ENCODE results near the gene INO80C.

Gene INO80C, protein sequence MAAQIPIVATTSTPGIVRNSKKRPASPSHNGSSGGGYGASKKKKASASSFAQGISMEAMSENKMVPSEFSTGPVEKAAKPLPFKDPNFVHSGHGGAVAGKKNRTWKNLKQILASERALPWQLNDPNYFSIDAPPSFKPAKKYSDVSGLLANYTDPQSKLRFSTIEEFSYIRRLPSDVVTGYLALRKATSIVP

DNA sequence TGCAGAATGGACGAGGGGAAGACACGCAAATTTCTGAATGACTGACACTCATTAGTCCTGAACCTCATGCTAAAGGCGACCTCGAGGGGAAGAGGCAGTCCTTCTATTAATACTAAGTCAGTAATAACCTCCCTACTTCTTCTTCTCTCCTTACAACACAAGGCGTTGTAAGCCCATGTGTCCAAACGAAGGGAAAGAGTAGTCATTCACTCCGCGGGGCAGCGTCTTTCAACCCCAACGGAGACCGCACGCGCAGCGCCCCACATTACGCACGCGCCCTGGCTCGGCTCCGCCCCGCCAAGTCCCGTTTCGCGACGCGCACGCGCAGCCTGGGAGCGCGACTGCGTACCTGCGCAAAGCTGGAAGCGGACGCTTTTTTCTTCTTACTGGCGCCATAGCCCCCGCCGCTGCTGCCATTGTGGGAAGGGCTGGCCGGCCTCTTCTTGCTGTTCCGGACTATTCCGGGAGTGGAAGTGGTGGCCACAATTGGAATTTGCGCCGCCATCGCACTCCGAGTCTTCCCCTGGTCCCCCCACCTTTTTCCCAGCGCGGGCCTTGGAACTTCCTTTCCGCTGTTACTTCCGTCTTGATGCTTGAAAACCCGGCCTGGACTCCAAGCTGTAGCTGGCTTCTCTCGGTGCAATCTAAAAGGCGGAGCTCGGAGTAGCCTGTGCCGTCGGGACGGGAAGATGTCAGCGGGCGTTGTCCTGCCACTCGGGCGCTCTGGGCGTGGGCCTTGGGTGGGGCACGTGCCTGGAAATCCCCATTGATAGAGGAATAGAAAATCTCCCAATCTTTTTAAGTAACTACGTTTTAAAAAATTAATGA lies at the start of gene INO80C:
TSS of gene INO80C (minus strand) at position 591 of the 828 bp plus-strand sequence. CDS start at position 505, 86 bp downstream.
- DNase-seq (ENCODE audit: low spot score), result peak; percentile 85

- DNase-seq (ENCODE audit: low spot score), result no peak
These were observed 49.3 kb upstream of the INO80C start for GRCh38 chr18:35547008-35547605.

- no peak for DNase-seq (ENCODE audit: low spot score)
These were observed 44.6 kb upstream of the INO80C start for GRCh38 chr18:35542356-35542755.

DNA sequence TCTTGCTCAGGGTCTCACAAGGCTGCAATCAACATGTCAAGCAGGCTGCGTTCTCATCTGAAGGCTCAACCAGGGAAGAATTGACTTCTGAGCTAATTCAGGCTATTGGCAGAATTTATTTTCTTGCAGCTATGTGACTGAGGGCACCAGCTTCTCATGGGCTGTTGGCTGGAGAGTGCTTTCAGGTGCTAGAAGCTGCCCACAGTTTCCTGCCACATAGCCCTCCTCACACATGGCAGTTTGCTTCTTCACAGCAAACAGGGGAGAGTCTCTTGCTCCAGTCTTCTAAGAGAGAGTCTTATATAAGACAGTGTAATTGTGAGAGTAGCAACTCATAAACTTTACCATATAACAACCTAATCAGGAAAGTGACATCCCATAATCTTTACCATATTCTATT lies 37.5 kb upstream of the INO80C start:
- DNase-seq (ENCODE audit: low spot score), result no peak

DNA sequence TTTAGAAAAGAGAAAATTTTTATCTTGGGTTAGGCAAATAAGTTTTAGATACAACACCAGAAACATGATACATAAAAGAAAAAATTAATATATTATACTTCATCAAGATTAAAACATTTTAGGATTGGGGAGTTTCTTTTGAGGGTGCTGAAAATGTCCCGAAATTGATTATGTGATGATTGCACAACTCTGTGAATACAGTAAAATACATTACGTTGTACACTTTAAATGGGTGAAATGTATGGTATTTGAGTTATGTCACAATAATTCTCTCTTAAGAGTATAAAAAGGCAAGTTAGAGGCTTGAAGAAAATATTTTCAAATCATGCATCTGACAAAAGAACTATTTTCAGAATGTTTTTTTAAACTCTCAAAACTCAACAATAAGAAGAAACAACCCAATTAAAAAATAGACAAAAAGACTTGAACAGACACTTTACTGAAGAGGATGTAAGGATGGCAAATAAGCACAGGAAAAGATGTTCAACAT lies 36.2 kb upstream of the INO80C start:
- no peak for DNase-seq (ENCODE audit: low spot score)

DNA sequence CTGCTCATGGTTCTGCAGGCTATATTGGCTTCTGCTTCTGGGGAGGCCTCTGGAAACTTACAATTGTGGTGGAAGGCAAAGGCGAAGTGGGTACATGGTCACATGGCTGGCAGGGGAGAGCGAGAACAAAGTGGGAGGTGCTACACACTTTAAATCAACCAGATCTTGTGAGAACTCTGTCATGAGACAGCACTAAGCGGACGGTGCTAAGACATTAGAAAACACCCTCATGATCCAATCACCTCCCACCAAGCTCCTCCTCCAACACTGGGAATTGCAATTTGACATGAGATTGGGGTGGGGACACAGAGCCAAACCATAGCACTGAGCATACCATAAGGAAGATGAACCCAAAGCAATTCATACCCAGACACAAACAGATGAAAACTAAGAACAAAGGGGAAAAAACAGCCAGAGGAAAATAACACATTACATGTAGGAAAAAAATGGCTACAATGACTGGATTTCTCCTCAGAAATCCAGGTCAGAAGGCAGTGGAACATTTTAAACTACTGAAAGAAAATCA lies 31.1 kb upstream of the INO80C start:
- no peak for DNase-seq (ENCODE audit: low spot score)

DNA sequence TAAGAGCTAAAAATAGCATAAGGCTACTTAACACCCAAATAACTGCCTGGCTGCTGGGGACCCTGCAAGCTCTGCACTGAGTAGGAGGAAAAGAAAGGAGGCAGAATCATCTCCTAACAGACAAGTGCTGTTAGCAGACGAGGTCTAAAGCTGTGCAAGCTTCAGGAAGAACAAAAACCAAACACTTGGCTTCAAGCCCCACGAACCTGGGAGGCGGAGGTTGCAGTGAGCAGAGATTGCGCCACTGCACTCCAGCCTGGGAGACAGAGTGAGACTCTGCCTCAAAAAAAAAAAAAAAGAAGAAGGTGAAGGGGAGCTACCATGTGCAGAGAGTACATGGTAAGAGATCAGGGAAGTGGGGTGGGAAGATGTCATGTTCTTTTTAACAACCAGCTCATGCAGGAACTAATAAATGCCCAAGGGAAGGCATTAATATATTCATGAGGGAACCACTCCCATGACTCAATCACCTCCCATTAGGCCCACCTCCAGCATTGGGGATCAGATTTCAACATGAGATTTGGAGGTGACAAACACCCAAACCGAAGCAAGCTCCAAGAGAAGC lies 28.8 kb upstream of the INO80C start:
- peak; percentile 18 for DNase-seq (ENCODE audit: low spot score)

GRCh38 chr18:35525795-35526494 lies 28.2 kb upstream of the INO80C start:
- no peak for DNase-seq (ENCODE audit: low spot score)

- no peak for DNase-seq (ENCODE audit: low spot score)
These were observed 26.5 kb upstream of the INO80C start for GRCh38 chr18:35524226-35524625.

- DNase-seq (ENCODE audit: low spot score), result no peak
These were observed 24.6 kb upstream of the INO80C start for GRCh38 chr18:35522130-35522959.

DNA sequence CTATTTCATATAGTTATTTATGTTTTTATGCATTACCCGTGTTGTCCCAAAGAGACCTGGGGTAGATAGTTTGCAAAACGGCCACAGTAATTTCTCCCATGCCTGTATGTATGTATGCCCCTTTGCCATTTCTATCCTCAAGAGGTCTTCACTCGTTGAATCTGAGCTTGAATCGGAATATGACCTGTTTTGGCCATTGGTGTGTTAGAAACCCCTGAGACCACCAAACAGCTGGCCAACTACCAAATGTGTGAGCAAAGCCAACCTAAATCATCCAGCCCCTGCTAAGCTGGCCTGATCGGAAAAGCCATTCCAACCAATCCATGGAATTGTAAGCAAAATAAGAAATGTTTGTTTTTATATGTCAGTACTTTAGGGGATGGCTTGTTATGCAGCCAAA lies 23.4 kb upstream of the INO80C start:
- no peak for DNase-seq (ENCODE audit: low spot score)

- DNase-seq (ENCODE audit: low spot score), result no peak
These were observed 21.6 kb upstream of the INO80C start for GRCh38 chr18:35519148-35519899.

DNA sequence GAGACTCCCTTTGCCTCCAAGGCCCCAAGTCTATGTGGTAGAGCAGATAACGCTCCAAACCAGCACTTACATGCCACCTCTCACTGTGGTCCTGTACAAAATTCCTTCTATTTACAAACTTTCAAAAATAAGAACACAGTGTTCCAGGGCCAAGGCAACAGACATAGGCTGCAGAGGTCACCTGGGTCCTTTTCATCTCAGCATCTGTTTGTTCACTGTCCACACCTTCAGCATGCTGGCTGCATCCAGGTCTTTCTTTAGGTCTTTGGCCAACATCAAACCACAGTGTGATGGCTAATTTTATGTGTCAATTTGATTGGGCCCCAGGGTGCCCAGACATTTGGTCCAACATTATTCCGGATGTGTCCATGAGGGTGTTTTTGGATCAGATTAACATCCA lies 20.0 kb upstream of the INO80C start:
- DNase-seq (ENCODE audit: low spot score), result no peak

- DNase-seq (ENCODE audit: low spot score), result no peak
These were observed 19.0 kb upstream of the INO80C start for GRCh38 chr18:35516789-35517188.

GRCh38 chr18:35516351-35516750 lies 18.6 kb upstream of the INO80C start:
- no peak for DNase-seq (ENCODE audit: low spot score)

DNA sequence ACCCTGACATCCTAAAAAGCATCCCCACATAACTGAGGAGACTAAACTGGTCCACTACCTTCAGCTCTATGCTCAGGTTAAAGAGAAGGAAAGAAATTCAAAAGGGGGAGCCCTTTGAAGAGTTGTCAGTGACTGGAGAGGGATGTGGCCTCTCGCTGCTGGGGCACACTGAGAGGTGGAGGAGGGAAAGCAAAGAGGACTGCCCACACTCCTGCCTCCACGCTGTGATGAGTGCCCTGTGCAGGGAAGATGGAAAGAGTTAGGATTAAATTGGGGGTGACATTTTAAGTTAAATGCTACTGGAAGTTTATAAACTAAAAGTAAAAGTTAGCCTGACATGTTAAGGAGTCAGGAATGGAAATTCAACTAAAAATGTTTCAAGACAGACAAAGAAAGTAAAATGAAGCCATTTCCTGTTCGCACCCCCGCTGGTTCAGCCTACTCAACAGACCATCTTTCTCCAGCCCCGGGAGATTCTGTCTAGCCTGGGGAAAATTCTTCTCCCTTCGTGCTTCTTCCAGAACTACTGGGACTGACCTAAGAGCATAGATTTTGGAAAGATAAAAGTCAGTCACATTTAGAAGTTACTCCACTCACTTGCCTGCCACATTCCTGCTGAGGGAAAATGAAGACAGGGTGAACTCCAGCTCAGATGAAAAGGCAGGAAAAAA lies 17.8 kb upstream of the INO80C start:
- DNase-seq (ENCODE audit: low spot score), result no peak

- no peak for DNase-seq (ENCODE audit: low spot score)
These were observed 17.1 kb upstream of the INO80C start for GRCh38 chr18:35514752-35515459.

DNA sequence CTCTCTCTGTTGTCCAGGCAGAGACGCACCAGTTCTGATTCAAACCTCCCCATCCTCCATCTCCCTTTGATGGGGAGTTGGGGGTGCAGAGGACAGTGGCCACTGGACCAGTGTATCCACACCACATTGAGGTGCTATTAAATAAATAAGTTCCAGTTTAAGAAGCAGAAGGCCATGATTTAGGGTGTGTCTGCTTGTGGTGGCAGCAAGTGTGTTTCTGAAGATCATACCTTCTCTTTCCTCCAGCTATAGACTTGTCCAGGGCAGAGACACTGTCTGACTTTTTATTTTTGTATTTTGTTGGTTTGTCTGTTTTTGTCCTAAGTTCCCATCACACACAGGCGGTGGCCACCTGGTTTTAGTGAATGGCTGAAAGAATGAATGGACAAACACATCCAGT lies 16.5 kb upstream of the INO80C start:
- DNase-seq (ENCODE audit: low spot score), result no peak
